ENCODE measurements around the gene BAX.

GRCh38 chr19:48987323-48987722 is 32.6 kb downstream of the BAX start:
- no peak for TF ChIP-seq EZH2 (IDR thresholded peaks at IDR 0.05; ENCODE audit: low read length)
- no peak for TF ChIP-seq CTCF (optimal IDR thresholded peaks at IDR 0.05 in 1 of 3, IDR thresholded peaks at IDR 0.05 in 1 of 3, conservative IDR thresholded peaks at IDR 0.05 in 1 of 3; ENCODE audit: extremely low read depth in 1 of 3, insufficient read depth in 2 of 3, low read length in 3 of 3)

Measured in keratinocyte (primary cell).